K562 (cell line): ENCODE measurements around the gene RETN. TPM values are rescaled to one million over a fixed set of nuclear protein-coding genes. Genes with fewer than 3 reads are reported as not detected.
A peak's percentile ranks its signal among the peaks of the same experiment; 100 is the strongest.

Source experiments
- ATF3 ChIP-seq, 2 experiments: fragments of 450-650 bp in 1 of 2; sonication (generic) in 1 of 2; formaldehyde crosslinking in 1 of 2; IDR thresholded peaks in 1 of 2; conservative IDR thresholded peaks in 1 of 2; 2 replicates each; pipeline versions ENCODE4 v1.6.1 to v1.8.1; 2016 to 2023; ENCODE audit warnings: mild to moderate bottlenecking in 2 of 2, moderate library complexity in 2 of 2, inconsistent platforms in 1 of 2, missing genetic modification reagents in 1 of 2
- CGGBP1 ChIP-seq: fragments of 250-450 bp; sonication (Bioruptor Pico); IDR thresholded peaks from 2 replicates; pipeline ENCODE4 v1.9.0; 2021; ENCODE audit warnings: mild to moderate bottlenecking
- COPS2 ChIP-seq: fragments of 450-650 bp; conservative IDR thresholded peaks from 2 replicates; pipeline ENCODE4 v1.6.1; 2016; ENCODE audit warnings: mild to moderate bottlenecking, moderate library complexity
- CUX1 ChIP-seq: fragments of 200-800 bp; sonication (Bioruptor generic); IDR thresholded peaks from 2 replicates; pipeline ENCODE4 v1.6.1; 2016; ENCODE audit warnings: missing genetic modification characterization, missing compliant biosample characterization
- DPF2 ChIP-seq: fragments of 450-650 bp; IDR thresholded peaks from 2 replicates; pipeline ENCODE4 v1.6.1; 2016
- EP300 ChIP-seq: IDR thresholded peaks from 2 replicates; pipeline ENCODE4 v1.6.1; 2012; ENCODE audit warnings: low read length, improper control_type of control experiment
- FOXP4 ChIP-seq: sonication (generic); formaldehyde crosslinking; IDR thresholded peaks from 2 replicates; pipeline ENCODE4 v1.8.0; 2022; ENCODE audit warnings: mild to moderate bottlenecking, missing genetic modification reagents, borderline replicate concordance
- GTF2A2 ChIP-seq: IDR thresholded peaks from 2 replicates; pipeline ENCODE4 v1.6.1; 2016; ENCODE audit warnings: mild to moderate bottlenecking, missing genetic modification characterization, missing compliant biosample characterization
- GTF2B ChIP-seq: IDR thresholded peaks from 2 replicates; pipeline ENCODE4 v1.6.1; 2011; ENCODE audit not compliant: insufficient read length; ENCODE audit errors: extremely low read depth
- MYBL2 ChIP-seq, 2 experiments: fragments of 450-650 bp in 1 of 2; sonication (generic) in 1 of 2; formaldehyde crosslinking in 1 of 2; IDR thresholded peaks; 2 replicates each; pipeline versions ENCODE4 v1.6.1 to v1.8.1; 2017 to 2022; ENCODE audit warnings: borderline replicate concordance in 1 of 2, inconsistent platforms in 1 of 2, low read depth in 1 of 2, mild to moderate bottlenecking in 1 of 2, missing genetic modification reagents in 1 of 2, moderate library complexity in 1 of 2
- NCOA4 ChIP-seq: fragments of 450-650 bp; IDR thresholded peaks from 2 replicates; pipeline ENCODE4 v1.6.1; 2018; ENCODE audit warnings: mild to moderate bottlenecking; ENCODE audit not compliant: partially characterized antibody
- PTRF ChIP-seq: fragments of 450-650 bp; IDR thresholded peaks from 2 replicates; pipeline ENCODE4 v1.6.1; 2016; ENCODE audit warnings: mild to moderate bottlenecking, missing genetic modification characterization, missing compliant biosample characterization
- RBM22 ChIP-seq: fragments of 200-400 bp; formaldehyde crosslinking; IDR thresholded peaks from 2 replicates; pipeline ENCODE4 v1.6.1; 2018; ENCODE audit warnings: low read length, low read depth; ENCODE audit not compliant: poor library complexity, severe bottlenecking
- SMARCA4 ChIP-seq: fragments of 450-650 bp; IDR thresholded peaks from 2 replicates; pipeline ENCODE4 v1.6.1; 2016
- SMARCE1 ChIP-seq: fragments of 450-650 bp; IDR thresholded peaks from 2 replicates; pipeline ENCODE4 v1.7.1; 2016; ENCODE audit warnings: mild to moderate bottlenecking
- ZNF449 ChIP-seq: fragments of 250-450 bp; sonication (Bioruptor Pico); IDR thresholded peaks from 2 replicates; pipeline ENCODE4 v1.8.0; 2022; ENCODE audit warnings: moderate library complexity, mild to moderate bottlenecking, inconsistent platforms
- polyA plus RNA-seq, 8 experiments: library from polyadenylated mRNA; depleted of rRNA in 4 of 8; stranded (reverse) in 5 of 8; unstranded in 3 of 8; fragments of >200 nt; fragmentation: Nextera tagmentation in 2 of 8; fragmentation: Illumina TruSeq in 1 of 8; extraction: Ambion mirVana in 2 of 8; extraction: Trizol in 1 of 8; gene quantifications; 2 replicates each; pipeline versions ENCODE4 v1.2.1 to v1.2.3, GENCODE V29; 2011 to 2014; ENCODE audit warnings: inconsistent platforms in 1 of 8, missing spikeins in 1 of 8
- total RNA-seq, 7 experiments: library from RNA; depleted of rRNA in 6 of 7; stranded (reverse); fragments of >200 nt in 6 of 7; fragmentation: Illumina TruSeq in 2 of 7; extraction: Trizol in 2 of 7; gene quantifications; 2 replicates each; pipeline versions ENCODE4 v1.2.1 to v1.2.3, GENCODE V29; 2011 to 2021; ENCODE audit warnings: low replicate concordance in 1 of 7

The RETN gene
- total and polyA plus RNA-seq, 9 of the 15 experiments (the other 6 are each of a cell fraction or from before 2014, with no cell fraction given) = not detected

GRCh38 chr19:7629347-7630054 lies 39.3 kb upstream of the RETN start, which contains the start of the genes PET100 and XAB2 (continued):
- TF ChIP-seq GTF2A2 (tag) = no peak
- TF ChIP-seq SMARCA4 = no peak
- TF ChIP-seq RBM22 = no peak
- peak; percentile 55; the same call in 1 of the 2 replicates for TF ChIP-seq FOXP4 (CRISPR knock-in tag)
- no peak for TF ChIP-seq CGGBP1
- TF ChIP-seq COPS2 = no peak
- TF ChIP-seq PTRF = no peak
- TF ChIP-seq EP300 = no peak
- no peak for TF ChIP-seq GTF2B
- no peak for TF ChIP-seq NCOA4
- TF ChIP-seq ATF3 (IDR thresholded peaks at IDR 0.05) = peak; percentile 39; the same call in 1 of the 2 replicates
- 0 out of 2 replicates have a peak, but pooled peaks have one; percentile 23 for TF ChIP-seq ATF3 (CRISPR knock-in tag; conservative IDR thresholded peaks at IDR 0.05)
- no peak for TF ChIP-seq ZNF449 (CRISPR knock-in tag)
- no peak for TF ChIP-seq DPF2
- TF ChIP-seq SMARCE1 = no peak
- no peak for TF ChIP-seq MYBL2 (IDR thresholded peaks at IDR 0.05; ENCODE audit: low read depth)
- no peak for TF ChIP-seq MYBL2 (CRISPR knock-in tag; IDR thresholded peaks at IDR 0.05; ENCODE audit: borderline replicate concordance)
- no peak for TF ChIP-seq CUX1 (CRISPR knock-in tag)
